ENCODE results near the gene THOC6.
"Not testable (repeated sequence)": the region's sequence is repeated elsewhere in the genome, so short reads cannot be mapped to it uniquely, and the experiment has no call there.

Gene THOC6

GRCh38 chr16:3052571-3053329 is 28.9 kb downstream of the THOC6 start:
- not testable (repeated sequence) for DNase-seq (ENCODE audit: extremely low read depth in 1 of 2, low read depth in 1 of 2)

- not testable (repeated sequence) for DNase-seq (ENCODE audit: extremely low read depth in 1 of 2, low read depth in 1 of 2)
Measured at GRCh38 chr16:3053330-3053710, 29.5 kb downstream of the THOC6 start.

DNA sequence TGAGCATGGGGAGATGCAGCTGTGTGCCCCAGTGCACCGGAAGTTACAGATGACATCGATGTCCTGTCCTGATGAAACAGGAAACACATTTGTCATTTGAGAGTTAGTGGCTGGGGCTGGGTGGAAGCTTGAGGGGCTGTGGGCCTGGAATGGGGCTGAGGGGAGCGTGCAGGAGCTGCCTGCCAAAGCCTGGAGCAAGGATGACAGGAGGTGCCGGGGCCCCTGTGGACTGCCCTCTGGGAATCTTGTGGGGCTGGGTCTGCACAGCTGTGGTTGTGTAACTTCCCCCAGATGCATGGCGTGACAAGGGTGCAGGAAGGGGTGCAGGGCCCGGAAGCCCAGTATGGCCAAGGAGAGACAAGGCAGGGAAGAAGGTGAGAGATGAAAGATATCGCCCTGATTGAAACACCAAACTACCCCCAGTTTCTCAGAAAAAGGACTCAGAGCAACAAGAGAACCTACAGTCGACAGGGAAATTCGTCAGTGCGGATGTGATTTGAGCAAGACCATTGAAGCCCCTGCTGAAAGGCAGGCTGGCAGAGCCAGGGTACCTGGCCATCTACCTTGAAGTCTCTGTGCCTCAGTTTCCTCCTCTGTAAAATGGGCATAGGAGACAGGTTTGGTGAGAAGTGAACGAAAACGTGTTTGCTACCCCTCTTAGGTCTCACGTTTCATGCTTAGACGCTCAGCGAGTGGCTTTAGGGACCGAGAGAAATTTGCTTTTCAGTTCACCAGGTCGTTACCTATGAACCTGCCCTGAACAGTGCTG is 31.3 kb downstream of the THOC6 start:
- no peak for DNase-seq (ENCODE audit: extremely low read depth in 1 of 2, low read depth in 1 of 2)

GRCh38 chr16:3055734-3056115 is 31.9 kb downstream of the THOC6 start:
- not testable (repeated sequence) for DNase-seq (ENCODE audit: extremely low read depth in 1 of 2, low read depth in 1 of 2)

DNA sequence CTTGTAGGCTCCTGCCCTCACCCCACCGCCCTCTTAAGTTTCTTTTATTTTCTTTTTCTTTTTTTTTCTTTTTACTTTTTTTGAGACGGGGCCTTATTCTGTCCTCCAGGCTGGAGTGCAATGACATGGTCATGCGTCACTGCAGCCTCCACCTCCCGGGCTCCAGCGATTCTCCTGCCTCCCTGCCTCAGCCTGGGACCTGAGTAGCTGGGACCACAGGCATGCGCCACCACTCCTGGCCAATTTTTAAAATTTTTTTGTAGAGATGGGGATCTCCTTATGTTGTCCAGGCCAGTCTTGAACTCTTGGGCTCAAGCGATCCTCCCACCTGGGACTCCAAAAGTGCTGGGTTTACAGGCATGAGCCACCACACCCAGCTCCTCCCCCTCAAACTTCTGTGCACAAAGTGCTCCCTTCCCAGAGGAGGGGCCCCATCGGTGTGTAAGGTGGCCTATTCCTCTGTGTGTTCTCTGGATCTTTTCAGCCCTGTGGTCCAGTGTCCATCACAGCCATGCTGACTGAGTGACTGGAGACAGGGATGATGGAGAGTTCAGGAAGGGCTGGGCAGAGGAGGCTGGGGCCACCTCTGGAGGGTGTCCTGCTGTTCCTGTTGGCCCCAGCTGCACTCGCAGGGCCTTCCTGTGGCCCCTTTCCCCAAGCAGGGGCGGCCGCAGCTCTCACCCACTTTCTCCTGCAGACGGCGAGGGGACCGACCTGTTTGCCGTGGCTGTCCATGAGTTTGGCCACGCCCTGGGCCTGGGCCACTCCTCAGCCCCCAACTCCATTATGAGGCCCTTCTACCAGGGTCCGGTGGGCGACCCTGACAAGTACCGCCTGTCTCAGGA is 32.7 kb downstream of the THOC6 start:
- DNase-seq (ENCODE audit: extremely low read depth in 1 of 2, low read depth in 1 of 2) = no peak

- no peak for DNase-seq (ENCODE audit: extremely low read depth in 1 of 2, low read depth in 1 of 2)
Measured at GRCh38 chr16:3057181-3058138, 33.6 kb downstream of the THOC6 start.

- no peak for DNase-seq (ENCODE audit: extremely low read depth in 1 of 2, low read depth in 1 of 2)
Measured at GRCh38 chr16:3058139-3059030, 34.5 kb downstream of the THOC6 start.

- DNase-seq (ENCODE audit: extremely low read depth in 1 of 2, low read depth in 1 of 2) = peak; percentile 77 to 82
Measured at GRCh38 chr16:3059041-3059722, 35.3 kb downstream of the THOC6 start.

- DNase-seq (ENCODE audit: extremely low read depth in 1 of 2, low read depth in 1 of 2) = no peak
Measured at GRCh38 chr16:3059723-3060242, 35.9 kb downstream of the THOC6 start.

- no peak for DNase-seq (ENCODE audit: extremely low read depth in 1 of 2, low read depth in 1 of 2)
Measured at GRCh38 chr16:3060339-3061127, 36.7 kb downstream of the THOC6 start.

DNA sequence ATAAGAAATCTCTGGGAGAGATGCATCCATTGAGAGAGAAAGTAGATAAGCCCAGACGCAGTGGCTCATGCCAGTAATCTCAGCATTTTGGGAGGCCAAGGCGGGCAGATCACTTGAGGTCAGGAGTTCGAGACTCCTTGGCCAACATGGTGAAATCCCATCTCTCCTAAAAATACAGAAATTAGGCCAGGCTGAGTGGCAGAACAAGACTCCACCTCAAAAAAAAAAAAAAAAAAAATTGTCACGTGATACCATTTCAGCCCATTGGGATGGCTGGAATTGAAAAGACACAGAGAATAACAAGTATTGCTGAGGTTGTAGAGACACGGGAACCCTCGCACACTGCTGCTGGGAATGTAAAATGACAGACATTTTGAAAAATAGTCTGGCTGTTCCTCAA is 38.7 kb downstream of the THOC6 start:
- DNase-seq (ENCODE audit: extremely low read depth in 1 of 2, low read depth in 1 of 2) = no peak

GRCh38 chr16:3063625-3064386 is 40.0 kb downstream of the THOC6 start:
- DNase-seq (ENCODE audit: extremely low read depth in 1 of 2, low read depth in 1 of 2) = no peak

- peak in 1 of 2 donors; percentile 73 for DNase-seq (ENCODE audit: extremely low read depth in 1 of 2, low read depth in 1 of 2)
Measured at GRCh38 chr16:3065069-3065741, 41.4 kb downstream of the THOC6 start, which contains the start of gene IL32. Gene IL32, plus strand, starts transcription at chr16:3065640. Its CDS starts 172 bp downstream, at chr16:3065812.

DNA sequence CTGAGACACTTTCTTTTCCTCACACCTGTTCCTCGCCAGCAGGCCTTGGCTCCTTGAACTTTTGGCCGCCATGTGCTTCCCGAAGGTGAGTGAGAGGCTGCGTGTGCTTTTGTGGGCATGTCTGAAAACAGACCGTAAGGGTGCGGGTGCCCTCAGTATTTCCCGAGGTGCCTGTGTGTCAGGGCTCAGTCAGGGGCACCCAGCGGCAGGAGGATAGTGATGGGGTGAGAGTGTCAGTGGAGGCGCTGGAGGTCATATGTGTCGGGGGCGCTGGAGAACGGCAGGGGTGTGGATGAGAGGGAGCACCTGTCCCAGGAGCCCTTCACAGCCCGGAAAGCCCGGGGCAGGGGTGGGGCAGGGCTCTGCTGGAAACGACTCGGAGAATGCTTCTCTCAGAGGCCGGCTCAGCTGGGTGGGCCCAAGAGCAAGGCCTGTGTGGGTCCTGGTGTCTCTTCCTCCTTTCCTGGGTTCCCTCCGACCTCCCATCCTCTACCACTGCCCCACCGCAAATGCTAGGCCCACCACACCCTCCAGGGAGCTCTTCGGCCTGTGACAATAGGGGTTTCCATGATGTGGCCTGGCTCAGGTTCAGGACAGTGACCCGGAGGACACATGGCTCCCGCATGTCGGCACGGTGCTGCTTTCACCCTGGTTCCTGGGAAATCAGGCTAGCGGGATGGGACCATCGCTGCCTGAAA is 42.1 kb downstream of the THOC6 start:
- DNase-seq (ENCODE audit: extremely low read depth in 1 of 2, low read depth in 1 of 2) = no peak

GRCh38 chr16:3066440-3066748 is 42.6 kb downstream of the THOC6 start:
- no peak for DNase-seq (ENCODE audit: extremely low read depth in 1 of 2, low read depth in 1 of 2)

GRCh38 chr16:3068487-3068886 is 44.7 kb downstream of the THOC6 start:
- DNase-seq (ENCODE audit: extremely low read depth in 1 of 2, low read depth in 1 of 2) = no peak
